Iris pigment epithelial cell (primary cell): ENCODE measurements around the gene CCND1.

Experiments used
- DNase-seq: peaks from one replicate; pipeline ENCODE4 v3.0.0-alpha.2; 2011; ENCODE audit warnings: low read depth

CCND1 gene

DNA sequence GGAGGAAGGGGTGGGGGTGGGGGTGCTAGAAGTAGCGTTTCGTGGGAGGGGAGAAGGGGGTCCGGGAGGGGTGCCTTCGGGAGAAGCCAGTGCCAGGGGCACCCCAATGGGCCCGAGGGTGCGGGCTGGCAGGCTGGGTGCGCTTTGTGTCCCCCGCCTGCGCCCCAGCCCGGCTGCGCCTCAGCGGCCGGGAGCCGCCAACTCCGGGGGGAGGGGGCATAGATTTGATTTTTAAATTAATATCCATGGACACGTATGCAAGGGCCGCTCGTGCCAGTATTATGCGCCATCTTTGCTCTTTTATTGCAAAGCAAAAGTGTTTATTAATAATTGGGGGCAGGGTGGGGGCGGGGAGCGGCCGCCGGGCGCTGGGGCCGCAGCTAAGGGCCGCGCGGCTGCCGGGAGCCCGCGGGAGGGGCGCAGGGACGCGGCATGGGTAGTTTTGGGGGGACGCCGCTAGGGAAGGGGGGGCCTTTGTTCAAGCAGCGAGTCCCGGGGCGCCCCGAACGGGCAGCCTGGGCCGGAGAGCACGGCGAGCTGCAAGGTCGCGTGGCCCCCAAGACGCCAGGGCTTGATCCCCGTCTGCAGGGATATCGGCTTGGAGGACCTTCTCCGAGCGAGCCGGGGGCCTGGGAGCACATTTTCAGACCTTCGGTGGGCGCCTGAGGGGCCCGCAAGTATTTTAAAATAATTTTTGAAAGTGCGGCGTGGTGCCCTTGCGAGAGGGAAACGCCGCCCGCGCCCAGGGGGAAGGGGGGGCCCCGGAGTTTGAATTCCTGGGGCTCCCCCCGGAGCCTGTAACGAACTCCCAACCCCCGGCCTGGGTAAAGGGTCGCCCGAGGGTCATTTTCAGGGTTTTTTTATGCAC lies 959 bp downstream of the CCND1 start:
- DNase-seq = no peak

DNA sequence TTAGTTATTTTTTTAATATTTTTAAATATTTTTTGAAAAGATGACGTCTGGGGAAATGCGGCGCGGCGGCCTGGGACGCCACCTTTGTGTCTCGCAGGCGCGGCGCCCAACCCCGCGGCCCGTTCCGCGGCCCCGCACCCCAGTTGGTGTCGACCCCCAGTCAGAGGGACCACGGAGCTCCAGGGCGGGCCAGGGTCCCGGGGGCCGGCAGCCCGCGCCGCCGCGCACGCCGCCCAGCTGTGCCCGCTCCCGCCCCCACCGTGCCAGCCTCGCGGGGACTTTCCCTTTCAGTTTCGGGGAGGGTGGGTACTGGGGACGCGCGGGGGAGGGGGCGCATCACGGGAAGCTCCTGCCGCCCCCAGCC lies 1.6 kb downstream of the CCND1 start:
- DNase-seq = no peak

DNA sequence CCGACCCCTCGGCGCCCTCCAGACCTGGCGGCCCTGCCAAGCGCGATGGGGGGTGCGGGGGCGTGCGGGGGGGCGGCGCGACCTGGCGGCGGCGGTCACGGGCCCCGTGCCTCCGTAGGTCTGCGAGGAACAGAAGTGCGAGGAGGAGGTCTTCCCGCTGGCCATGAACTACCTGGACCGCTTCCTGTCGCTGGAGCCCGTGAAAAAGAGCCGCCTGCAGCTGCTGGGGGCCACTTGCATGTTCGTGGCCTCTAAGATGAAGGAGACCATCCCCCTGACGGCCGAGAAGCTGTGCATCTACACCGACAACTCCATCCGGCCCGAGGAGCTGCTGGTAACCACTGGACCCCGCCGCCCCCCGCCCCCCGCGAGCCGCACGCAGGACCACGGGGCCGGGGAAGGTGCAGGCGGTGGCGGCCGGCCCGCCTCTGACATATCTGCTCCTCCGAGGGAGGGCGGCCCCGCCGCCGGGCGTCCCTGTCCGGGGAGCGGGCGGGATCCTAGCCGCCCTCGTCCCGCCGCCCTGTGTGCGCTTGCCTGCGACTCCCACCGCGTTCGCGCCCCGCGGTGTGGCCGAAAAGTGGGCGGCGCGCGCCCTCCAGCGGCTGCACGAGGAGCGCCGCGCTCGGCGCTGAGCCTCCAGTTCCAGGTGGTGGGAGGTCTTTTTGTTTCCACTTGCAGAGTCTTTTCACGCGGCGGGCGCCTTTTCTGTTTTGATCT lies 2.1 kb downstream of the CCND1 start:
- peak; percentile 73 for DNase-seq

DNA sequence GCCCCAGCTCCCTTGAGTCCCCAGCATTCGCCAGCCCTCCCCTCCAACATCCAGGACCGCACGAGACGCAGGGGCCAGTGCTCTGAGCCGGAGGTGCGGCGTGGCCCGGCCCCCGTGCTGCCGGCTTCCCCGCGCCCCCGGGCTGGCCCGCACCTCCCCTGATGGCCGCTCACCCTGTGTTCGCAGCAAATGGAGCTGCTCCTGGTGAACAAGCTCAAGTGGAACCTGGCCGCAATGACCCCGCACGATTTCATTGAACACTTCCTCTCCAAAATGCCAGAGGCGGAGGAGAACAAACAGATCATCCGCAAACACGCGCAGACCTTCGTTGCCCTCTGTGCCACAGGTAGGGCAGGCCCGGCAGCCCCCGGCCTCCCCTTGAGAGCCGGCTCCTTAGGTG lies 2.7 kb downstream of the CCND1 start:
- no peak for DNase-seq

DNA sequence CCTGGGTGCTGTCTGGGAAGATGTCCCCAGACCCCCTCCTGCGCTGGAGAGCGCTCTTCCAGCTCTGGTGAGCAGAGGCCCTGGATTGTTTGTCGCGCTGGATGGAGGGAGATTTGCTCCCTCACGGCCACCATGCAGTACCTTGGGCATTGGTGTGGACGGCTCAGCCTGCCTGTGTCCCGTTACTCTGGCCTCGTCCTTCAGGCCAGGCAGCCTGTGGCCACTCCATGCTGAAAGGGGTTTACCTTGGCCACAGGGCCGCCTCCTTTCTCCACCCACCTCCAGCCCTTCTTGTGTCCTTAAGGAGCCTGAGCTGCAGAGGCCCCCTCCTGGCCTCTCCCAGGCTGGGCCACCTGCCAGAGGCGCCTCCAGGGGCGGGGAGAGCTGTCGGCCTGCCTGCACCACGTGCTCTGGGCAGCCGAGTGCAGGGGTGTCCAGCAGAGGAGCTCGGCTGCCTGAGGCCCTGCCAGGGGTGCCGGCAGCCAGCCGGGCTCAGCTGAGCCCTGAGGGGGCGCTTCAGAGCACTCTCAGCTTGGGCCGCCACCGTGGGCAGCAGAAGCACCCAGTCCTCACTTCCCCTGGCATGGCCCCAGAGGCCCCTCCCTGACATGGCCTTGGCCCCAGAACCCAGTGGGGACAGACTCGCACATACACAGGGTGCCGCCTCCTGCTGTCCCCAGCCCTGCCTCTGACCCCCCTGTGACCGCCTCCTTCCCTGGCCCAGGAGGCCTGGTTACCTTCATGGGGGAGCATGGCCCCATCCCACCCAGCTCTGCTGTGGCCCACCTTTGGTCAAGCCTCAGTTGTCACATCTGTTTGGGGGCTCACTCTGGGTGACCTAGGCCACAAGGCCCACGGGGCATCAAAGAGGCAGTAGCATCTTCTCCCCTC lies 3.4 kb downstream of the CCND1 start:
- DNase-seq = peak; percentile 96

DNA sequence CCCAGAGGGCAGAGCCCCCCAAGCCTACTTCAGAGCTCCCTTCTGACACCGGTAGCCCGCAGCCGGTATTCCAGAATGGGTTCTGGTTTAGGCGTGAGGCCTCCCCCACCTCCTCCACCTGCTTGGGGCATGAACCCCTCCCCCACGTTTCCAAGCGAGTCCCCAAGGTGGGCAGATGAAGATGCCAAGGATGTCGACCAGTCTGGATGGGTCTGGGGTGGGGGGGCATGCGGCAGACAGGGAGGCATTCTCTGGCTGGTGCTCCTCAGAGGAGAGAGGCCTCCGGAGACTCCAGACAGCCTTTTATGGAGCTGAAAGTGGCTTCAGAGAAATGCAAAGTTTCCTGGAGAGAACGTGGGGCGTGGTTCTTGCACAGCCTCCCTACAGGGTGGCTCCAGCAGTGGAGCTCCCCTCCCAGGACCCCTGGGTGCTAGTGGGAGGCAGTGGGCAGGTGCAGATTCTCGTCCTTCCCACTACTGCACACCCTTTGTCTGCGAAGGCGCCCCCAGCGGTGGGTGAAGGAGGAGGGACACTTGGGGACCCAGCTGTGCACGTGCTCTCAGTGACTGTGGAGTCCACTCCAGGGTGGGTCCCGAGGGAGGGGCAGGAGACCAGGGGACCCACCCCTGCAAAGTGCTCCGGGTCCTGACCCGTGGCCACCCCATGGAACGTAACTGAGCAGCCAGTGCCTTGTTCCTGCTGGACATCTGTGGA lies 4.2 kb downstream of the CCND1 start:
- no peak for DNase-seq

DNA sequence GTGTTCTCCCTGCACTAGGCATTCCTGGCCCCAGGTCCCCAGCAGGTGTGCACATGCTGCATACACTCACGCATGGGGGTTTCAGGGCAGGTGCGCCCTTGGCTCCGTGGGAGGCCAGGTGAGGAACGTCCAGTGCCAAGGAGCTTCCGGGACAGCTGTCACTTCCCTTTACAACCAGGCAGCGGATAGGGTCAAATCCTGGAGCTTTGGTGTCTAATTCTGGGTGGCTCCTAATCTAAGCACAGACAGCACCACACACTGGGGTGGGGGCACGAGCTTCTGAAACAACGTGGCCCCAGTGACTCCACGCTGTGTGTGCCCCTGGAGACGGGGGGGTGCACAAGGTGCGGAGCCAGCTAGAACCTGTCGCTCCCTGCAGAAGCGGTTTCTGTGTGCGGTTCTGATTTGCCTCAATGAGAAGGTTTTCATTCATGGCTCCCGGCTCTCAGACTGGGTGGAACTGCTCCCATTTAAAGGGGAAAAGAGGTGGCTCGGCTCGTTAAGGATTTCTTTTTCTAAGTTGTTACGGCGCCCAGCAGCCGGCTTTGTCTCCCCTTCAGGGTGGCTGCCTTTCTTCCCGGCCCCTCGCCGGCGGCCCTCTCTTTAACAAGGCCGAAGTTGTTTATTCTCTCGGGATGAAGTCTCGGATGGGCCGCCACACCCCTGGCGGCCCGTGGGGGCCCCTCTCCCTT lies 5.0 kb downstream of the CCND1 start:
- DNase-seq = no peak

DNA sequence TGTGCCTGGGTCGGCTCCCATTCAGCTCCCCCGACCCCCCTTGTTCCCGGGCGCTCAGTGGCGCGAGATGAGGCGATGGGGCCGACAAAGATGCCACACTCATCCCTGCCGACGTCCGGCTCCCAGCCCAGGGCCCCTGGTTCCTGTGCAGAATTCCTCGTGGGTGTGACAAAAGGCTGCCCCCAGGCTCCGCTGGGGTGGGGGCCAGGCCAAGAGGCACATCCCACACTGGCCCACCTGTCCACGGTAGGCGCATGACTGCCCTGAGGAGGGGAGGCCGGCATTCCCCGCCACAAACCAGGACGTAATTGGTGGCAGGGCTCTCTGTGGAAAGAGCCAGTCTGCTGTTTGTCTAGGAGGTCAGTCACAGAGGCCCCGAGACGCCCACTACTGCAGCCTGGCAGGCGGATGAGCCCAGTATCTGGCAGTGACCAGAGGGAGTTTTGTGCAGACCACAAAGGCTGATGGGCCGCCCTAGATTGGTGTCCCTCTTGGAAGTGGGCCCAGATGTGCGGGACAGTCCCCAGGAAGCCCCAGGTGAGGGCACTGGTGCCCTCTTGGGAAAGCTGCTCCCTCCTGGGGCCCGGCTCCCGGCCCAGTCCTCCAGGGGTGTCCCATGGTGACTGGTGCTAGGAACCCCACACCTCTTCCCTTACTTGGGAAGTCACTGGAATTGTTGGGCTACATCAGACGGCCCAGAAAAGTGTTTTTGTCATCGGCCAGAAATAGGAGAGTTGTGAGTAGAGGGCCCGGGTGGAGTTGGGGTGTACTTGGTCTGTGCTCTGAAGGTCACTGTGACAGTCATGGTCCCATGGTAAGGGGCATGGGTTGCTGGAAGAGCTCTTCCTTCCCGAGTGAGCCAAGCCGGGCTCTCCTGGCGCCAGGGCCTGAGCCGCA lies 5.8 kb downstream of the CCND1 start:
- no peak for DNase-seq

DNA sequence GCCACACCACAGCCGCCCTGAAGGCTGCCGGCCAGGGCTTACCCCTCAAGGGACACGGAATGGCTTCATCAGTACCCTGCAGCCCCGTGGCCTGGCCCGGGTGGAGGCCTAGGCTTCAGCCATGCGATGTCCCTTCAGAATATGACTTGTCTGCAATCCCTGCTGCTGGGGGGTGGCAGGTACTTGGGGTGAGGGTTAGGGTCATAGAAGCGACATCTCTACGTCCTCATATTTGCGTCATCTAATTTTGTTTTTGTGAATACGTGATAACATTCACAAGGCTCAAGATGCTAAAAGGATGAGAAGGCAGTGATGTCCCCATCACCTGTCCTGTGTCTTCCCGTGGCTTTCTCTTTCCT lies 6.4 kb downstream of the CCND1 start:
- no peak for DNase-seq

DNA sequence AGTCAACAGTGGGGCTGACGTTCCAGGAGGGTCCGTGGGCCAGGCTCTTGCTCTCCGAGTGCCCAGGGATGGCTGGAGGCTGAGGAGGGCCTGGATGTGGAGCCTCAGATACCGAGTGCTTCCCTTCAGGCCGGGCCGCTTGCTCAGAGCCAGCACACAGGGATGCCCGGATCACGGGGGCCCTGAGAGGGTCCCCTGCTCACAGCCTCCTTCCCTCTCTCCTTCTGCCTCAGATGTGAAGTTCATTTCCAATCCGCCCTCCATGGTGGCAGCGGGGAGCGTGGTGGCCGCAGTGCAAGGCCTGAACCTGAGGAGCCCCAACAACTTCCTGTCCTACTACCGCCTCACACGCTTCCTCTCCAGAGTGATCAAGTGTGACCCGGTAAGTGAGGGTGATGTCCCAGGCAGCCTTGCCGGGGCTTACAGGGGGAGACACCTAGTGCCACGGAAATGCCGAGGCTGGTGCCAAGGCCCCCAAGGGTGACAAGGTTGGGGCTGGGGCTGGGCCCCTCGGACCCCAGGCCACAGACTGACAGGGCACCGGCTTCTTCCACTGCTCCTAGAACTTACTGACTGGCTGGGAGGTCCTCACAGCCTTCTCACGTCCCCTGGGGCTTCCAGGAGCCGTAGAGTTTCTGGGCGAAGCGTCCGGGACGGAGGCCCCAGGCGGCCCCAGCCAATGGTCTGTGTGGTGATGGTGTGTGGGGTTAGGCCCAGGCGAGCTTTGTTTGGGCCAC lies 7.0 kb downstream of the CCND1 start:
- DNase-seq = no peak

DNA sequence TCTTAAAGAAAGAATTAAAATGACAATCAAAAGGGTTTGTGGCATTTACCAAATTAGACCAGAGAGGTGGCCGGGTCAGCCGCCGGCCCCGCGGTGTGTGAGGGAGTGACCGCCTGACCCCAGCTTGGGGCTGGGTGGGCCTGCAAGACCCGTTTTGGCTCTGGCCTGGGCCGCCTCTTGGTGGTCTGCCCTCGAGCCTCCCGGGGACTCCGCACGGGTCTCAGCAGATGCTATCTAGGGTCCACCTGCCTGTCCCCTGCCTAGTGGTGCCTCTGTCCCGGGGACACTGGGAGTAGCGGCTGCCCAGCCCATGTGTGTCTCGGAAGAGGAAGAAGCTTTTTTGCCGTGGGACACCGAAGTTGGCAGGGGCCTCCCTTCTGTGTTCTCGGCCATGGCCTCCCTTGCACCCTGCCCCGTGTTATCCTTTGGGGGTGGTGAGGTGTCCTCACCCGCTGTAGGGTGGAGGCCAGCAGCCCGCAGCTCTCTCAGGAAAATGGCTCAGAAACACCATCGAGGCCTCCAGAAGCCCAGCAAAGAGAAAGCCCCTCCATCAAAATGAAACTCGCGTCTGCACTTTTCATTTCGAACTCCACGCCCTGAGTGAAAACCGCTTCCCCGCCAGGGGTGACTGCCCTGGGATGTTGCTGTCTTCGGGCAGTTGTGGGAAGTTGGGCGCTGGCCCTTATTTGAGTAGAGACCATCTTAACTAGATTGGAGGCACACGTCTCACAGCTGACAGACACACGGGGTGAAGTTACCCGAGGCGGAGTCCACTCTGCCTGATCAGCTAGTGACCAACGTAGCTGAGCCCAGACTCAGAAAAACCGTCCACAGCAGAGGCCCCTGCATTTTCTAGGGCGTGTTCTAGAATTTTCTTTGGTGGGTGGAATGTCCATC lies 8.0 kb downstream of the CCND1 start:
- DNase-seq = no peak

DNA sequence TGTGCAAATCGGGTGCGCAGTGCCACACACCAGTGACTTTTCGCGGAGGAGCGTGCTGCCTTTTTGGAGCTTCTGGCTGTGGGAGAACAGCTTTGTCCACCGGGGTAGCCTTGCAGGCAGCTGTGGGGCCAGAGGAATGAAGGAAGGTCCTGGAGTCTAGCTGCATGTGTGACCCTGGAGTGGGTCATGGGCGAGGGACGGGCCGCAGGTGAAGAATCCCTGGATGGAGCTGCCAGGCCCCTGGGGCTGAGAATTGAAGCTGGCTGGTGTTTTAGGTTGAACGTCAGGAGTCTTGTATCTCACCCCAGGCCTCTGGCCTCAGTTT lies 8.6 kb downstream of the CCND1 start:
- no peak for DNase-seq

DNA sequence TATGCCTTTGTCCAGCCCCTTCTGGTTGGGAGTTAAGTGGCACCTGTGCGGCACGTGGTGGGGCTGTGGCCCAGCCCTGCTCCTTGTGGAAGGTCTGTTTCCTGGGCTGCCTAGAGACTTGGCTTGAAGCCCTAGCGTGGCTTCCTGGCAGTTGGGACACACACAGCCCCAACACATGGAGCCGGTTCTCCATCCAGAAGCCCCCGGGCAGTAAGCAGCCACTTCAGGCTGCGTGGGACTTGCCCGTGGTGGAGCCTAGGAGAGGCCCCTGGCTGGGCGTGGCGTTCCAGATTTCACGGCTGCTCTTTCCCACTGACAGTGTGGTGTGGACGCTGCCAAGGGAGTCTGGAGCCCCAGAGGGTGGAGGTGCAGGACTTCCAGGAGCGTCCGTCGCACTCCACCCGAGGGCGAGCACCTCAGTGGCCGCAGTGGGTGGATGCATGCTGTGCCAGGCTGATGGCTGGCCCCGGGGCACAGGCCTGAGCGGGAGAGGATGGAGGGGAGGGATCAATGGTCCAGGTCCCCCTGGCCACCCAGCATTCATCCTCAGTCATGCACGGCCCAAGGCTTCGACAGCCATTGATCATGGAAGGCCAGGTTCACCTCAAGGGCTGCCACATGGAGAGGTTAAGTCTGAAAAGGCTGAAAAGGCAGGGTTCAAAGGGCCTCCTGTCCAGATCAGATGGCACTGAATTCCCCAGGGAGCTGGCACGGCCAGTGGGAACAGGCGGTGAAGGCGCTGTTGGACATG lies 9.3 kb downstream of the CCND1 start:
- DNase-seq = no peak

DNA sequence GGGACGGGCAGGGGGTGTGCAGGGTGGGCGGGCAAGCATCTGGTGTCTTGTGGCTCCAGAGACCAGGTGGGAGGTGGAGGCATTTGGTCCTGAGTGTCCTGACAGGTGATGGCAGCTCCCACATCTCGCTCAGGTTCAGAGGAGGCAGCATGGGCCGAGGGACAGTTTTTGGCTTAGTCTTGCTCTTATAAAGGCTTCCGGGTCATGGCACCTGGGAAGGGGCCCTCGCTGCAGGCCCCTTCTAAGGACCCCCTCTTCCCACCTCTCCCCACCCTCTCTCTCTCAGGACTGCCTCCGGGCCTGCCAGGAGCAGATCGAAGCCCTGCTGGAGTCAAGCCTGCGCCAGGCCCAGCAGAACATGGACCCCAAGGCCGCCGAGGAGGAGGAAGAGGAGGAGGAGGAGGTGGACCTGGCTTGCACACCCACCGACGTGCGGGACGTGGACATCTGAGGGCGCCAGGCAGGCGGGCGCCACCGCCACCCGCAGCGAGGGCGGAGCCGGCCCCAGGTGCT lies 9.9 kb downstream of the CCND1 start:
- no peak for DNase-seq

DNA sequence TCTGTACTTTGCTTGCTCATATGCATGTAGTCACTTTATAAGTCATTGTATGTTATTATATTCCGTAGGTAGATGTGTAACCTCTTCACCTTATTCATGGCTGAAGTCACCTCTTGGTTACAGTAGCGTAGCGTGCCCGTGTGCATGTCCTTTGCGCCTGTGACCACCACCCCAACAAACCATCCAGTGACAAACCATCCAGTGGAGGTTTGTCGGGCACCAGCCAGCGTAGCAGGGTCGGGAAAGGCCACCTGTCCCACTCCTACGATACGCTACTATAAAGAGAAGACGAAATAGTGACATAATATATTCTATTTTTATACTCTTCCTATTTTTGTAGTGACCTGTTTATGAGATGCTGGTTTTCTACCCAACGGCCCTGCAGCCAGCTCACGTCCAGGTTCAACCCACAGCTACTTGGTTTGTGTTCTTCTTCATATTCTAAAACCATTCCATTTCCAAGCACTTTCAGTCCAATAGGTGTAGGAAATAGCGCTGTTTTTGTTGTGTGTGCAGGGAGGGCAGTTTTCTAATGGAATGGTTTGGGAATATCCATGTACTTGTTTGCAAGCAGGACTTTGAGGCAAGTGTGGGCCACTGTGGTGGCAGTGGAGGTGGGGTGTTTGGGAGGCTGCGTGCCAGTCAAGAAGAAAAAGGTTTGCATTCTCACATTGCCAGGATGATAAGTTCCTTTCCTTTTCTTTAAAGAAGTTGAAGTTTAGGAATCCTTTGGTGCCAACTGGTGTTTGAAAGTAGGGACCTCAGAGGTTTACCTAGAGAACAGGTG lies 11.1 kb downstream of the CCND1 start:
- DNase-seq = no peak

DNA sequence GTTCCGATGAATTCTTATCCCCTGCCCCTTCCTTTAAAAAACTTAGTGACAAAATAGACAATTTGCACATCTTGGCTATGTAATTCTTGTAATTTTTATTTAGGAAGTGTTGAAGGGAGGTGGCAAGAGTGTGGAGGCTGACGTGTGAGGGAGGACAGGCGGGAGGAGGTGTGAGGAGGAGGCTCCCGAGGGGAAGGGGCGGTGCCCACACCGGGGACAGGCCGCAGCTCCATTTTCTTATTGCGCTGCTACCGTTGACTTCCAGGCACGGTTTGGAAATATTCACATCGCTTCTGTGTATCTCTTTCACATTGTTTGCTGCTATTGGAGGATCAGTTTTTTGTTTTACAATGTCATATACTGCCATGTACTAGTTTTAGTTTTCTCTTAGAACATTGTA lies 12.0 kb downstream of the CCND1 start:
- no peak for DNase-seq

DNA sequence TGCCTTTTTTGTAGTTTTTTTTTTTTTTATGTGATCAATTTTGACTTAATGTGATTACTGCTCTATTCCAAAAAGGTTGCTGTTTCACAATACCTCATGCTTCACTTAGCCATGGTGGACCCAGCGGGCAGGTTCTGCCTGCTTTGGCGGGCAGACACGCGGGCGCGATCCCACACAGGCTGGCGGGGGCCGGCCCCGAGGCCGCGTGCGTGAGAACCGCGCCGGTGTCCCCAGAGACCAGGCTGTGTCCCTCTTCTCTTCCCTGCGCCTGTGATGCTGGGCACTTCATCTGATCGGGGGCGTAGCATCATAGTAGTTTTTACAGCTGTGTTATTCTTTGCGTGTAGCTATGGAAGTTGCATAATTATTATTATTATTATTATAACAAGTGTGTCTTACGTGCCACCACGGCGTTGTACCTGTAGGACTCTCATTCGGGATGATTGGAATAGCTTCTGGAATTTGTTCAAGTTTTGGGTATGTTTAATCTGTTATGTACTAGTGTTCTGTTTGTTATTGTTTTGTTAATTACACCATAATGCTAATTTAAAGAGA lies 12.5 kb downstream of the CCND1 start:
- DNase-seq = no peak
